LoVo (cell line): Measurements from ENCODE around the gene ABHD14A.
"Not testable (repeated sequence)": the region's sequence is repeated elsewhere in the genome, so short reads cannot be mapped to it uniquely, and the experiment has no call there.

Experiments
- DNase-seq: peaks from one replicate; pipeline ENCODE4 v3.0.0-alpha.2; 2016; ENCODE audit warnings: low spot score

Gene ABHD14A

DNA sequence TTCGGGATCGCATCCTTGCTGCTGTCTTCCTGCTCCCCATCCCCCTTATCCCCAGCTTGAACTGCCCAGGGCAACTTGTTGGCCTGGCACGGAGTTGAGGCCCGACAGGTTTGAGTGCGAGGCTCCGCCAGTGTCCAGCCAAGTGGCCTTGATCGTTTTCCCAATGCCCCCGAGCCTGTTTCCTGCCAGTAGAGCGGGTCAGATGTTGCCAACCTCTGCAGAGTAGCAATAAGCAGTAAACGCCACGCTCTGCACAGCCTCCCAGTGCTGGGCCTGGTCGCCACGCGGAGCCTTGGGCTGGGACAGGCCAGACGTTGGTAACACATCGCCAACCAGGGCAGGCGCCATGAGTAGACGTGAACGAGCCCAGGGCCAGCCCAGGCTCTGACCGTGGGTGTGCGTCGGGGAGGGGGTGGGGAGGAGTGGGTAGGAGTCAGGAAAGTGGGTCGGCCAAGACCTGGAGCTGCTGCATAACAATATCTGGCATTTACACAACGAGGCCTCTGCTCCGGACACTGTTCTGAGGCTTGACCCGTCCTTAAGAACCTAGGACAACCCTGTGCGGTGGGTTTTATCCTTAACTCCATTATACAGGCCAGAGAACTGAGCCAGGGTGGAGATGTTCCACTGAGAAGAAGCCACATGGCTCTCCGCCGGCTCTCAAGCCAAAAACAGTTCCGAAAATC, 444 bp upstream of the ABHD14A start:
- DNase-seq = no peak

DNA sequence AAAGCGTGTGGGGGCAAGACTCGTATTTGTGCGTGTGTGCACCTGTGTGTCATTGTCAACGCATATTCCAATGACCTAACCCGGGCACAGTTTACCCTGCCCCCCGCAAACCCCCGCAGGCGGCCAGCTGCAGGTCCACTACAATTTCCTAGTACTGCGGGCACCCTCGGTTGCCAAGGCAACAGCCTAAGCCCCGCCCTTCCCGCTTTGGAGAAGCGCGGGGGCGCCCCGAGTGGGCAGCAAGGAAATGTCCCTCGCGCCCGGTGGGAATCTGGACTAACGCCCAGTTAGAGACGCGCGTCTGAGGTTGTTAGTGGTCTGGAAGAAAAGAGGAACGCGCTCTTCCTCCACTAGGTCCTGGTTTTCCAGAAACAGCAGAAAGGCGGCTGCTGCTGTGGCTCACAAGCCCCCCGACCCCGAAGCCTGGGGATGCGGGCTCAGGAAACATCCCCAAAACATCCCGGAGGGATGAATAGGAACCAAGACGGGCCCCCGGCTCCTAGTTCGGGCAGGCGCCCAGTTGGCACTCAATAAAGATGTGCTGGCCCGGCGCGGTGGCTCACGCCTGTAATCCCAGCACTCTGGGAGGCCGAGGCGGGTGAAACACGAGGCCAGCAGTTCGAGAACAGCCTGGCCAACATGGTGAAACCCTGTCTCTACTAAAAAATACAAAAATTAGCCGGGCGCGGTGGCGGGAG, 1.1 kb downstream of the ABHD14A start:
- DNase-seq = no peak

DNA sequence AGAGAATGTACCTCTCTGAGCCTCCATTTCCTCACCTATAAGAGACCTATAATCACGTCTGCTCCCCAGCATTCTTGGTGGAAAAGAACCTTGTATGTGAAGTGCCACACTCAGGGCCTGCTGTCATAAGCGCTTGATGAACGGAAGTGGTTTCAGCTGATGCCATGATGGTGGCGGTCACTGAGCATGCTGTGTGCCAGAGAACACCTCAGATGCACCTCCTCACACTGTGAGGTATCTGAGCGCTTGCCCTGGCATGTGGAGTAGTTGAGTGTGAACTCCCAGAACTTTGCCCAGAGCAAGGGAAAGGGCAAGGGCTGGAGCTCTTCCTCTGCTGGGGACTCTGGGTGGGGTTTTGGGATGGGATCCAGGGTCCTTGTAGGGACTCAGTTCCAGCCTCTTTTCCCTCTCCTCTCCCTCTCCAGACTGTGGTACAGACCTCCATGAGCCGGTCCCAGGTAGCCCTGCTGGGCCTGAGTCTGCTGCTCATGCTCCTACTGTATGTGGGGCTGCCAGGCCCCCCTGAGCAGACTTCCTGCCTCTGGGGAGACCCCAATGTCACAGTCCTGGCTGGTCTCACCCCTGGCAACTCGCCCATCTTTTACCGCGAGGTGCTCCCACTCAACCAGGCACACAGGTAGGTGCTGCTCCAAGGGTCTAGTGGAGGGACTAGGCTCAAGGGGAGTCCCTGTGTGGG, 2.7 kb downstream of the ABHD14A start:
- DNase-seq = no peak

DNA sequence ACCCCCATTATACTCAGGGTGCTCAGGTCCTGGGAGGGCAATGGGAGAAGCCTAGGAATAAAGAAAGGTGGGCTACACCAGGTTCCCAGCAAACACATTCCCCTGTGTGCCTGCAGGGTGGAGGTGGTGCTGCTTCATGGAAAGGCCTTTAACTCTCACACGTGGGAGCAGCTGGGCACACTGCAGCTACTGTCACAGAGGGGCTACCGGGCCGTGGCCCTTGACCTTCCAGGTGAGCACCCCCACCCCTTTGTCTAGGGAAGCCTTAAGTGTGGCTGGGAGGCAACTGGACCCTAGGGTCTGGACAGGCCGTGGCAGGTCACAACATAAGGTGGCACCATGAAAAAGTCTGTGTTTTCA, 3.3 kb downstream of the ABHD14A start:
- no peak for DNase-seq

DNA sequence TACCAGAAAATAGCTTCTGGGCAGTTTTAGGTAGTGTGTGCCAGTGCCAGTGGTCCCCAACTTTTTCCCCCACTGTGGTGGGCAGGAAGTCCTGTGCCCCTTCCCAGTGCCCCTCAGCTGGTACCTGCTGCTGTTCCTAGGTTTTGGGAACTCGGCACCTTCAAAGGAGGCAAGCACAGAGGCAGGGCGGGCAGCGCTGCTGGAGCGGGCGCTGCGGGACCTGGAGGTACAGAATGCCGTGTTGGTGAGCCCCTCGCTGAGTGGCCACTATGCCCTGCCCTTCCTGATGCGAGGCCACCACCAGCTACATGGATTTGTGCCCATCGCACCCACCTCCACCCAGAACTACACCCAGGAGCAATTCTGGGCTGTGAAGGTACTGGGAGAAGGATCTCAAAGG, 5.4 kb downstream of the ABHD14A start:
- DNase-seq = no peak

DNA sequence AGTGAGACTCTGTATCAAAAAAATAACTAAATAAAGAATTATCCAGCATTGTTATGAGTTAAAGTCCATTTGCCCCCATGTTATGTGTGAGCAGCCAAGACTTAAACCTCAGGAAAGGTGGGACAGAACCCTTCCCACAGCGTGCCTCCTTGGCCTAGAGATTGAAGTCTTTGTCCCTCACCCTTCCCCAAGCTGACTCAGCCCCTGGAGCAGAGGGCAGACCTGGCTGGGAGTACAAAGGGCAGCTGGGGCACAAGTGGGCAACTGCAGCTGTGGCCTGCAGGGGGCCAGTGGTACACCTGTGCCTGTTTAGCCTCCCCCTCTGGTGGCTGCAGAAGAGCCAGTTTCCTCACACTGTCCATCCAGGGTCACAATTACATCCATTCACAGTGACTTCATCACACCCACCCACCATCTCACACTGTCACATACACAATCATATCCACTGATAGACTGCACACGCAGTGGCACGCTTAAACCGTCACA, 7.5 kb downstream of the ABHD14A start:
- peak; percentile 86 for DNase-seq

DNA sequence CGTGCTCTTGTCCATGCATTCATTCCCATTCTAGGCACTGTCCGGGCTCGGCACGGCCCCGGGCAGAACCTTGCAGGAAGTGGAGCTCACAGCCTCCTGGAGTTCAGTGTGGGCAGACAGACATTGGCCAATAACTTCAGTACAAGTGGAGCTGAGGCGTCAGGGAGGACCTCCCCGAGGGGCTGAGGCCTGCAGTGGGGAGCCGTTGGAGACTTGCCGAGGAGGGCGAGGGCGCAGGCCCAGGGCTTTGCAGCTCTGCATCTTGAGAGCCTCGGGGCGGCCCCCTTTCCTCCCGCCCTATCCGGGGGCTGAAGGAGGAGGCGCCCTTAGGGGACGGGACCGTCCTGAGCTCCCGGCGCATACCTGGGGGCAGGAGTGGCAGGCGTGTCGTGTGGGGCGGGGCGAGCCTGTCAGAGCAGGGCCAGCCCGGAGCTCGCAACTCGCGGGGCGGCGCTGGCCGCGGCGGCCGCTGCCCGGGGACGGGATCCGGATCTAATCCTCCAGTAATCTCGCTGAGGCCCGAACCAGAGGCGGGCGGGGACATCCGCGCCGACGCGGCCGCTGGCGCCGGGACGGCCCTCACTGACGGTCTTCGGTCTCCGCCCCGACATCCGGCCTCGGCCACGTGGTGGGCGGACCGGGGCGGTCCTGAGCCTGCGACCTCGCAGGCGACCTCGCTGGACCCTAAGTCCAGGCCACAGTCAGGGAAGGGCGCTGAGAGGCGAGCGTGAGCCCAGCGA, 8.1 kb downstream of the ABHD14A start, which contains the start of gene ACY1:
TSS of gene ACY1 (plus strand) at position 698 of the 740 bp plus-strand sequence. CDS start 530 bp downstream, outside the sequence.
- peak; percentile 85 for DNase-seq

DNA sequence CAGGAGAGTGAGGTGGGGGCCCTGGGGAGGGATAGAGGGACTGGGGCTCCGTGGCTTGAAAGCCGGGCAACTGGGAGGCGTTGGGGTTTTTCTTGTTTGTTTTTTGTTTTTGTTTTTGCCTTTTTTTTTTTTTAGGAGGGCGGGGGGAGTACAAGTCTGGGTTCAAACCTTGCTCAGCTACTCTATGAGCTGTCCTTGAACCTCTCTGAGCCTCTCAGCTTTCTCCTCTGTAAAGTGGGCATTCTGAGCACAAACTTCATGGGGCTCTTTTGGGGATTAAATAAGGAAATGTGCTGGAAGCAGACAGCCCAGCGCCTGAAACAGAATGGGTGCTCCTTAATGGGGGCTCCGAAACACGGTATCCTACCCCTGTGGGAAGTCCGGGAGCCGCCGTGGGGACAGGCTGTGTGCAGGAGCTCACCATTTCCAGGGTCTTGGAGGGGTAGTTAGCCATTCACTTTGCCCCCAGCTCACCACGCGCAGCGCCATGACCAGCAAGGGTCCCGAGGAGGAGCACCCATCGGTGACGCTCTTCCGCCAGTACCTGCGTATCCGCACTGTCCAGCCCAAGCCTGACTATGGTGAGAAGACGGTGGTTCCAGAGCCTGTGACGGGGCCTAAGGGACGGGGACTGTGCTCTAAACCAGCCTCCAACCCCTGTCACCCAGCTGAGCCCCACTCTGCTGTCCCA, 8.9 kb downstream of the ABHD14A start:
- no peak for DNase-seq

DNA sequence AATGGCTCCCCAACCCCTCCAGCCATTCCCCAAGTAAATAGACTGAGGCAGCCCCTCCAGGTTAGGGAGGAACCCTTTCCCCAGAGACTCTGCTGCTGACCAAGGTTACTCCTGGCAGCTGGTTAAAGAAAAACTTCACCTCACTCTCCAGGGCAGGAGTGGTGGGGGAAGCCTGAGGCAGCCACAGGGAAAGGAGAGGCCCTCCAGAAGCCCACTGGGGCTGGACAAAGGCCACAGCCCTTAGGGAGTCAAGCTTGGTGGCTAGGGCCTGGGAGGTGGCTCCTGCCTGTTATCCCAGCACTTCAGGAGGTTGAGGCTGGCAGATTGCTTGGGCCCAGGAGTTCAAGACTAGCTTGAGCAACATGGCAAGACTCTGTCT, 9.4 kb downstream of the ABHD14A start:
- no peak for DNase-seq

DNA sequence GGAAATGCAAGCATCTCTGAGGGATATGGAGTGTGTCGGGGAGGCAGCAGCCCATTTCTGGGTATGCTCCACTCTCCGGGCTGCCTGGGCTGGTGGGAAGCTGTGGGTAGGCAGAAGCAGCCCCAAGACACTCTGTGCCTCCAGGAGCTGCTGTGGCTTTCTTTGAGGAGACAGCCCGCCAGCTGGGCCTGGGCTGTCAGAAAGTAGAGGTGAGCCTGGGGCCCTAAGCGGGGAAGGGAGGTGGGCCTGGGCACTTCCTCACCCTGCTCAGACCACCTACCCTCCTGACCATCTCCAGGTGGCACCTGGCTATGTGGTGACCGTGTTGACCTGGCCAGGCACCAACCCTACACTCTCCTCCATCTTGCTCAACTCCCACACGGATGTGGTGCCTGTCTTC, 10.2 kb downstream of the ABHD14A start:
- DNase-seq = no peak

DNA sequence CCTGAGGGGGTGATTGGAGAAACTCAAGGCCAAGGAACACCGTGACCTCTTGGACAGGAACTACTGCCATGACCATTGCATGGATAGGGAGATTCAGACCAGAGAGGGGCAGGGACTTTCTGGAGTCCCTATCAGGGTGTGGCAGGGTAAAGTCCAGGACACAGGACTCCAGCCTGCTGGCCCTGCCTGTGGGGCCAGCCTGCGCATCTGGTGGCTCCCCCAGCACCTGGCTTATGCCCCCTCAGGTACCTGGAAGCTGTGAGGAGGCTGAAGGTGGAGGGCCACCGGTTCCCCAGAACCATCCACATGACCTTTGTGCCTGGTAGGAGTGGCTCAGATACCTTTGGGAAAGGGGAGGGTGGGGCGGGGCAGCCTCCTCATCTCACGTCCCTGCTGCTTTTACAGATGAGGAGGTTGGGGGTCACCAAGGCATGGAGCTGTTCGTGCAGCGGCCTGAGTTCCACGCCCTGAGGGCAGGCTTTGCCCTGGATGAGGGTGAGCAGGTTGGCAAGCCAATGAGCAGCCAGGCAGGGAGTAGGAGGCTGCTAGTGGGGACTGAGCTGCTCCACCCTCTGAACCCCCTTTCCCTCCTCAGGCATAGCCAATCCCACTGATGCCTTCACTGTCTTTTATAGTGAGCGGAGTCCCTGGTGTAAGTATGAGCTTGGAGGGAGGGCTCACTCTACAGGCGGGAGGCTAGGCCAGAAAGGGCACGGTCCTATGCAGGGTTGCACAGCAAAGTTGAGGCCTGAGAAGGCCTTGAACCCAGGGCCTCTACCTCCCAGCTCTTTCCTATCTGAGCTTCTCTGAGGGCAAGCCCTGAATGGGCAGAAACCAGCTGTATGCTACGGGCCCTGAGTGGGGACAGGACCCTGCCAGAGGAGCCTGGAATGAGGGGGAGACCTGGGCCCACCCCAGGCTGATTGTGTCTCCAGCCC, 11.4 kb downstream of the ABHD14A start:
- no peak for DNase-seq

DNA sequence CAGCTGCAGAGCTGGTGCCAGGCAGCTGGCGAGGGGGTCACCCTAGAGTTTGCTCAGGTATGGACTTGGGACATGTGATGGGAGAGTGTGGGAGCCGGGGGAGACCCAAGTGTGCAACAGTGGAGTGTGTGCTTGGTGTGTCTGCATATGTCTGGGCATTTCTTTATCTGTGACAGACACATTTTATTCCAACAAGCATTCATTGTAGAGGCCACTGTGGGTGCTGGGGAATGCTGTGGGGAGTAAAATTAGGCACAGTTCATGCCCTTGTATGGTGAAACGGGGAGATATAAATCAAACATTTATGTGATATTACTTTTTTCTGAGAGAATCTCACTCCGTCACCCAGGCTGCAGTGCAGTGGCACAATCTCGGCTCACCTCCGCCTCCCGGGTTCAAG, 12.7 kb downstream of the ABHD14A start:
- DNase-seq = no peak

DNA sequence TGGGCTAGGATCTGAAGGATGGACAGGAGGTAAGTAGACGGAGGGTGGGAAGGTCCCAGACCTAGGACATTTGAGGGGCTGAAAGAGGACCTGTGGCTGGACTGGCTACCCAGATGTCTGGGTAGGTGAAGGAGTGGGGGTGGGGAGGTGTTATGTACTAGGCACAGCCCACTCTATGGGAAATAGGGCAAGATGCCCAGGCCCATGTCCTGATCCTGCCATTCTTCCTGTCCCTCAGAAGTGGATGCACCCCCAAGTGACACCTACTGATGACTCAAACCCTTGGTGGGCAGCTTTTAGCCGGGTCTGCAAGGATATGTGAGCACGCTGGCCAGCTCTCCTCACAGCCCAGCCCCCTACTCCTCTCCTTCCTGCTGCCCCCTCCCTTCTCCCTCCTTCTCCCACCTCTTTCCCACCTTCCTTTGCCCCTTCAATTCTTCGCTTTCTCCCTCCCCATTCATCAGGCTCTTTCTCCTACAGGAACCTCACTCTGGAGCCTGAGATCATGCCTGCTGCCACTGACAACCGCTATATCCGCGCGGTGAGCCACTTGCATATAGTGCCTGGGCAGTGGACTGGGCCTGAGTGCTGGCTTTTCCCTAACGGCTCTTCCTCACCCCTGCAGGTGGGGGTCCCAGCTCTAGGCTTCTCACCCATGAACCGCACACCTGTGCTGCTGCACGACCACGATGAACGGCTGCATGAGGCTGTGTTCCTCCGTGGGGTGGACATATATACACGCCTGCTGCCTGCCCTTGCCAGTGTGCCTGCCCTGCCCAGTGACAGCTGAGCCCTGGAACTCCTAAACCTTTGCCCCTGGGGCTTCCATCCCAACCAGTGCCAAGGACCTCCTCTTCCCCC, 13.7 kb downstream of the ABHD14A start:
- DNase-seq = no peak

DNA sequence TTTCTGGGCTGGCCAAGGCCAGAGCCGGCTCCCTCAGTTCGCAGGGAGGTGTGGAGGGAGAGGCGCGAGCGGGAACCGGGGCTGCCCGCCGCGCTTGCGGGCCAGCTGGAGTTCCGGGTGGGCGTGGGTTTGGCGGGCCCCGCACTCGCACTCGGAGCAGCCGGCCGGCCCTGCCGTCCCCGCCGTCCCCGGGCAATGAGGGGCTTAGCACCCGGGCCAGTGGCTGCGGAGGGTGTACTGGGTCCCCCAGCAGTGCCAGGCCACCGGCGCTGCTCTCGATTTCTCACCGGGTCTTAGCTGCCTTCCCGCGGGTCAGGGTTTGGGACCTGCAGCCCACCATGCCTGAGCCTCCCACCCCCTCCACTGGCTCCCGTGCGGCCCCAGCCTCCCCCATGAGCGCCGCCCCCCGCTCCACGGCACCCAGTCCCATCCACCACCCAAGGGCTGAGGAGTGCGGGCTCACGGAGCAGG, 15.7 kb downstream of the ABHD14A start:
- DNase-seq = not testable (repeated sequence)

DNA sequence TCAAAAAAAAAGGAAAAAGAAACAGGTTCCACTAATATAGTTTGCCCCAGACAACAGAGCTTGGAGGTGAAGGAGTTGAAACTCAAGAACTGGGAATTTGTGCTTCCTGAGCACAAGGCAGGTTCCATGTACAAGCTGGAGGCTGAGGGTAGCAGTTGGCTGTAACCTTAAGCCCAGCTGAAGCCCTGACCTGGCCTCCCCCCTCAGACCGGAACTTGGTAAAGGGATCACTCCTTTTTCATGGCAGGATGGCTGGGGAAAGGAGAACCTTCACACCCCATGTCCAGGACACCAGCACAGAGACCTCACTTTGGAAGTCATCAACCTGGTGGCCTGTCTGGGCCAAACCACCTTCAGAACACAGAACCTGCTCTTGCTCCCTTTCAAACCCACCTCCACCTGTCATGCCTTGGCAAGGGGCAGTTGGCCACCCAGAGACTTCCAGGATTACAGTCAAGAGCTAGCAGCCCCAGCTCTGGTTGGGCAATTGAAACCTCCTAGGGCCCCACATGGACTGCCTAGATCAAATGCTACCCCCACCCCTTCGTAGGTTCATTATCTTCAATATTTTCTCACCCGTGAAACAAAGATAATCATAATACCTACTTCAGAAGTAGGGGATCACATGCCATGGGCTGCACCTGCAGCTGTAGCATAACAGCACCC, 17.3 kb downstream of the ABHD14A start:
- DNase-seq = no peak

DNA sequence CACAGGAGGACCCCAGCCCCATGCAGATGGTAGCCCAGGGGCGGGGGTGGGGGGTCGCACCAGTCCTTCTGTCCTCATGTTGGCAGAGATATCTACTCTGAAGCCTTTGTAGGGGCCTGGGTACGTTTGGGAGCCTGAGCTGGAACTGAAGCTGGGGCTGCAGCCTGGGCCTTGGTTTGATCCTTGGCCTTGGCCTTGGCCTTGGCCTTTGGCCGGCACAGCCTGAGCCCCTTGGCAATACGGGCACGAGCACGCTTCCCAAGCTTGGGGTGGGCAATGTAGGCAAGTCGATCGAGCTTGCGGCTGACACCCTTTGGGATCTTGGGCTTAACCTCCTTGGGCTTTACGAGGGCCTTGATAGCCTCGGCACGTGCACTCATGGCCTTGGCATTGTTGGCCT, 18.8 kb downstream of the ABHD14A start:
- not testable (repeated sequence) for DNase-seq

DNA sequence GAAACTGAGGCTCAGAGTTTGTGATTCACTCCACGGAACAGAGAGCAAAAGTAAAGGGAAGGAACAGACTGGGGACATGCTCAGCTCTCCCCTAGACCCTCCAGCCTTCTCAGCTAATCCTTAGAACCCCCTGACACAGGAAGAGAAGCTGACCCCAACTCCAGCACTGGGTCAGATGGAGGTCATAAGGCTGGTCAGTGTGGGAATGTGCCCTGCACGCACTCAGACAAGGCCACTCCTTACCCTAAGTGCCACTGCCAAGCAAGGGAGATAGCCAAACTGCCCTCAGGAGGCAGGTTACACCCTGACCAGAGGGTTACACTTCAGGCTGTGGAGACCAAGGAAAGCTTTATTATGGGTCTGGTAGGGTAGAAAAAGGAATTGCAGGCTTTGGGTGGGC, 19.7 kb downstream of the ABHD14A start:
- DNase-seq = no peak

DNA sequence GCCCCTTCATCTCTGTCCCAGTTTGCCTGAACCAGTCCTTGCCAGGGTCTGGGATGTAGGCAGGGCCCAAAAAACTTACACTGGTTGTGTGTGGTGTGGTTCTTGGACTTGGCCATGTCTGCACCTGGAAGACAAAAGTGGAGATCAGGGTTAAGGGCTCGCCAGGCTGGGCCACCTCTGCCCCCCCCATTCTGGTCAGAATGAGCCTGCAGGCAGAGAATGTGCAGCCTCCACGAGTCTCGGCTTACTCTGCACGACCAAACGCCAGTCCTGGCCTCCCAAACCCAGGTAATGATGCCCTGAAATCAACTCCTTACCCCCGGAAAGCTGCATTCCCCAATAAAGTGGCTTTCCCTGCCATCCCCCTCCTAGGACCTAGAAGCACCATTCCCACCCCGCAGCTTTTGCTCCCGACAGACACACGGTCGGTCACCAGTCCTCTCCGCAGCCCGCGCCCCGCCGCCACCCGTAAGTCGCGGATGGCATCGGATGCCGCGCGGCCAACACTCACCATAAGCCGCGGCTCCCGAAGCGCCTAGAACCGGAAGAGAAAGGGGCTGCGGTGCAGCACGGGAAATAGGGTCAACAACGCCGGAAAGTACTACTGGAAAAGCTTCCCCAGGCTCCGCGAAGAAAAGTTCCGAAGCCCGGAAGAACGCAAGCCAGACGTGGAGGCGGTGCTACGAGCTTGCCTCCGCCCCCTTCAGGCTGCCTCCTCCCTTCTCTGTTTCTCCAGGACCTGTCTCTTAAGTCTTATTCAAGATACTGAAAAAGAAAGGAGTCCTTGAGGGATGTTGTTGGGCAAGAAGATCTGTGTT, 20.7 kb downstream of the ABHD14A start, which contains the start of gene RPL29:
TSS of gene RPL29 (minus strand) at position 550 of the 818 bp plus-strand sequence. CDS start at position 116, 434 bp downstream.
- DNase-seq = peak; percentile 95
